Progenitor cell of endocrine pancreas (in vitro differentiated cells): ENCODE data around the gene ENO2. TPM values are rescaled to one million over a fixed set of nuclear protein-coding genes. Genes with fewer than 3 reads are reported as not detected.

ENCODE experiments used
- DNase-seq: peaks from one replicate; pipeline ENCODE4 v3.0.0; 2021; ENCODE audit warnings: low spot score; ENCODE audit not compliant: unreplicated experiment
- H3K27ac Mint-ChIP-seq: 2 replicates; pipeline ENCODE4 v1.8.0; 2021; ENCODE audit warnings: mild to moderate bottlenecking, moderate library complexity, mixed read lengths
- H3K27me3 Mint-ChIP-seq: 2 replicates; pipeline ENCODE4 v1.8.0; 2021; ENCODE audit warnings: mixed read lengths
- H3K36me3 Mint-ChIP-seq: 2 replicates; pipeline ENCODE4 v1.8.0; 2022; ENCODE audit warnings: mixed read lengths; ENCODE audit not compliant: insufficient read depth
- H3K4me1 Mint-ChIP-seq: 2 replicates; pipeline ENCODE4 v1.8.0; 2021; ENCODE audit warnings: low read depth, mixed read lengths
- H3K4me3 Mint-ChIP-seq: 2 replicates; pipeline ENCODE4 v1.8.0; 2021; ENCODE audit warnings: low read depth, mild to moderate bottlenecking, moderate library complexity, mixed read lengths
- H3K9me3 Mint-ChIP-seq: 2 replicates; pipeline ENCODE4 v1.8.0; 2021; ENCODE audit warnings: low read depth, mixed read lengths
- CTCF ChIP-seq: fragments of 200-600 bp; sonication (generic); IDR thresholded peaks from one replicate; pipeline ENCODE4 v1.5.0; 2021; ENCODE audit warnings: antibody characterized with exemption, mild to moderate bottlenecking; ENCODE audit not compliant: unreplicated experiment
- total RNA-seq: library from RNA; stranded (reverse); gene quantifications from 2 replicates; pipeline ENCODE4 v1.2.1, GENCODE V29; 2021

The ENO2 gene
- total RNA-seq, 1 donor from 2014 or later, result 77.9 TPM

GRCh38 chr12:6923003-6923732 lies 8.8 kb downstream of the ENO2 start:
- Mint-ChIP-seq H3K4me3 (no peak overlapping the region), H3K9me3 (no peaks in the 10 kb centered on the region), H3K4me1 (peaks cover 33% of the 10 kb centered on the region), H3K36me3 (peaks cover 9% of the 10 kb centered on the region), H3K27ac (no peak overlapping the region), H3K27me3 (no peaks in the 10 kb centered on the region)
- TF ChIP-seq CTCF, result no peak
- no peak for DNase-seq

- DNase-seq, result no peak
- no peaks in the 10 kb centered on the region for H3K9me3 Mint-ChIP-seq
- no peak overlapping the region for H3K4me3 Mint-ChIP-seq
- no peaks in the 10 kb centered on the region for H3K27me3 Mint-ChIP-seq
- peaks cover 37% of the 10 kb centered on the region for H3K4me1 Mint-ChIP-seq
- TF ChIP-seq CTCF, result no peak
- H3K27ac Mint-ChIP-seq, result peak overlapping the region; percentile 93
- peaks cover 9% of the 10 kb centered on the region for H3K36me3 Mint-ChIP-seq
Measured at GRCh38 chr12:6923851-6924250, 9.5 kb downstream of the ENO2 start.

- Mint-ChIP-seq H3K4me1 (peaks cover 50% of the 10 kb centered on the region), H3K9me3 (no peaks in the 10 kb centered on the region), H3K36me3 (peaks cover 2% of the 10 kb centered on the region), H3K4me3 (peak overlapping the region; percentile 91), H3K27me3 (no peaks in the 10 kb centered on the region), H3K27ac (peak overlapping the region; percentile 93)
- DNase-seq, result no peak
- TF ChIP-seq CTCF, result no peak
Measured at GRCh38 chr12:6925239-6925539, 10.8 kb downstream of the ENO2 start.

- H3K4me1 Mint-ChIP-seq, result peaks cover 53% of the 10 kb centered on the region
- no peak for DNase-seq
- peak overlapping the region; percentile 91 for H3K4me3 Mint-ChIP-seq
- no peaks in the 10 kb centered on the region for H3K27me3 Mint-ChIP-seq
- TF ChIP-seq CTCF, result no peak
- H3K27ac Mint-ChIP-seq, result peak overlapping the region; percentile 96
- H3K36me3 Mint-ChIP-seq, result peaks cover 2% of the 10 kb centered on the region
- no peaks in the 10 kb centered on the region for H3K9me3 Mint-ChIP-seq
Measured at GRCh38 chr12:6925540-6926279, 11.3 kb downstream of the ENO2 start.

- peak; percentile 75 for DNase-seq
- Mint-ChIP-seq H3K27ac (peak within 1 kb of the TSS; percentile 96), H3K4me1 (peaks cover 62% of the 10 kb centered on the region), H3K36me3 (peaks cover 2% of the 10 kb centered on the region), H3K4me3 (peak within 1 kb of the TSS; percentile 99), H3K27me3 (no peaks in the 10 kb centered on the region), H3K9me3 (no peaks in the 10 kb centered on the region)
- TF ChIP-seq CTCF, result no peak
Measured at GRCh38 chr12:6927379-6928021, 13.1 kb downstream of the ENO2 start, which contains the start of gene ATN1. TSS of gene ATN1 (plus strand) at chr12:6927959. CDS start at chr12:6934002, 6,043 bp downstream.
